ENCODE measurements around the gene MITF. TPM values are rescaled to one million over a fixed set of nuclear protein-coding genes. Genes with fewer than 3 reads are reported as not detected.
A peak's percentile ranks its signal among the peaks of the same experiment; 100 is the strongest.

MITF gene
- total RNA-seq, 4 donors from 2014 or later = 1.6 to 22.5 (median 6.6) TPM

GRCh38 chr3:69993757-69994156 lies 254.5 kb downstream of the MITF start:
- no peak for DNase-seq

GRCh38 chr3:69994919-69995318 lies 255.7 kb downstream of the MITF start:
- peaks cover 0 to 23% (median 4%) of the 10 kb centered on the region in 3 donors for H3K4me1 ChIP-seq
- intact Hi-C loops (cut with DNase I) = no loop called here
- H3K27me3 ChIP-seq = no peaks in the 10 kb centered on the region
- WGBS, 2 donors = 47 to 62% methylated on average over 3 of the region's 3 CpGs
- no peak overlapping the region for H3K27ac ChIP-seq
- no peaks in the 10 kb centered on the region for H3K9me3 ChIP-seq
- H3K36me3 ChIP-seq = no peaks in the 10 kb centered on the region
- TF ChIP-seq CTCF (IDR thresholded peaks at IDR 0.05) = no peak
- TF ChIP-seq POLR2A (IDR thresholded peaks at IDR 0.05) = no peak
- DNase-seq = no peak
- no peak overlapping the region for H3K4me3 ChIP-seq

More at GRCh38 chr3:69993757-69994156, 254.5 kb downstream of the MITF start:
- WGBS, 2 donors = 65 to 93% methylated on average over 4 of the region's 4 CpGs
- Histone ChIP-seq H3K4me1 (peaks cover 0 to 19% (median under 1%) of the 10 kb centered on the region in 3 donors), H3K4me3 (no peak overlapping the region), H3K36me3 (no peaks in the 10 kb centered on the region), H3K9me3 (no peaks in the 10 kb centered on the region), H3K27ac (no peak overlapping the region), H3K27me3 (no peaks in the 10 kb centered on the region)
- intact Hi-C loops (cut with DNase I) = no loop called here
- no peak for TF ChIP-seq POLR2A (IDR thresholded peaks at IDR 0.05)
- no peak for TF ChIP-seq CTCF (IDR thresholded peaks at IDR 0.05)

GRCh38 chr3:69997631-69998307 lies 258.5 kb downstream of the MITF start:
- peak overlapping the region in 2 of 4 donors; percentile 67 to 74 for H3K27ac ChIP-seq
- no peak overlapping the region for H3K4me3 ChIP-seq
- DNase-seq = no peak
- H3K27me3 ChIP-seq = no peaks in the 10 kb centered on the region
- peaks cover 0 to 23% (median 4%) of the 10 kb centered on the region in 3 donors for H3K4me1 ChIP-seq
- H3K36me3 ChIP-seq = no peaks in the 10 kb centered on the region
- H3K9me3 ChIP-seq = no peaks in the 10 kb centered on the region
- 30 to 36% methylated on average over 3 of the region's 3 CpGs for WGBS, 2 donors
- TF ChIP-seq CTCF (IDR thresholded peaks at IDR 0.05) = no peak
- TF ChIP-seq POLR2A (IDR thresholded peaks at IDR 0.05) = no peak
- intact Hi-C loops (cut with DNase I) = no loop called here

- Histone ChIP-seq H3K9me3 (no peaks in the 10 kb centered on the region), H3K27me3 (no peaks in the 10 kb centered on the region), H3K27ac (peak overlapping the region in 3 of 4 donors; percentile 67 to 86 (median 74)), H3K4me3 (peak overlapping the region in 2 of 4 donors; percentile 5 to 34), H3K36me3 (no peaks in the 10 kb centered on the region), H3K4me1 (peaks cover 0 to 23% (median 4%) of the 10 kb centered on the region in 3 donors)
- intact Hi-C loops (cut with DNase I) = no loop called here
- TF ChIP-seq CTCF (IDR thresholded peaks at IDR 0.05) (no peak), POLR2A (IDR thresholded peaks at IDR 0.05) (no peak)
- DNase-seq = no peak
- WGBS, 2 donors = 25 to 40% methylated on average over 3 of the region's 3 CpGs
Measured at GRCh38 chr3:69998759-69999139, 259.5 kb downstream of the MITF start.

GRCh38 chr3:69999140-70000027 lies 260.1 kb downstream of the MITF start, which contains the start of gene SAMMSON:
Gene SAMMSON (plus strand): TSS chr3:69999733.
- peak within 1 kb of the TSS; percentile 49 to 86 (median 70) for H3K27ac ChIP-seq
- H3K27me3 ChIP-seq = no peaks in the 10 kb centered on the region
- 76 to 81% methylated on average over 19 to 26 of the region's 29 CpGs for WGBS, 2 donors
- H3K4me1 ChIP-seq = peaks cover 0 to 23% (median 4%) of the 10 kb centered on the region in 3 donors
- no peak for DNase-seq
- TF ChIP-seq CTCF (IDR thresholded peaks at IDR 0.05) (no peak), POLR2A (IDR thresholded peaks at IDR 0.05) (no peak)
- intact Hi-C loops (cut with DNase I) = no loop called here
- no peaks in the 10 kb centered on the region for H3K9me3 ChIP-seq
- H3K4me3 ChIP-seq = peak within 1 kb of the TSS in 2 of 4 donors; percentile 5 to 34
- no peaks in the 10 kb centered on the region for H3K36me3 ChIP-seq

Data from esophagus squamous epithelium (tissue), 5 donors.